ENCODE results near the gene KASH5. TPM values are rescaled to one million over a fixed set of nuclear protein-coding genes. Genes with fewer than 3 reads are reported as not detected.

Gene KASH5
- total and polyA plus RNA-seq, 2 of the 13 experiments (the other 11 are each of a cell fraction or from before 2014, with no cell fraction given) = not detected

DNA sequence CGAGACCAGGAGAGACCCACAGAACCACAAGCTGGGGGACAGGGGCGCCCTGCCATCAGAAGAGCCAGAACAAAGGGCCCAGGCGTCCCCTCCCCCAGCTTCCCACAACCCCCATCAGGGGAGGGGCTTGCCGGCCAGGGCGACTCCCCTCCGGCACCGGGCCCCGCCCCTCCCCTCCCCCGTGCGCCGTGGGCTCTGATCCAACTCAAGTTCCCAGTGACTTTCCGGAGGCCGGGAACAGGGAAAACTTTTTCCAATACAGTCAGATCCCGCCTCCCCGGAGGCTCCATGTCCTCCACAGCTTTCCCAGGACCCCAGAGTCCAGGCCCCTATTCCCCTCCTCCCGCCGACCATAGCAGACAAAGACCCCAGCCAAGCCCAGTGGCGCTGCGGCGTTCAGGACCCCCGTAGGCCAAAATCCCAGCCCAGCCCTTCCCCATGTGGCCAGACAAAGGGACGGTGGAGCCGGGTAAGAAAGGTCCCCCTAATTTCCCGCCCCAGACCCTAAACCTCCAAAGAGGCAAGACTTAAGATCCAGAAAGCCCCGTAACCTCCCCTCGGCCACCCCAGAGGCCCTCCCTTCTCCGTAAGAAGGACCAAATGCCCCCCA lies 26.5 kb upstream of the KASH5 start (continued):
- TF ChIP-seq ZFP90 (CRISPR knock-in tag; IDR thresholded peaks at IDR 0.05; ENCODE audit: borderline replicate concordance) (0 out of 2 replicates have a peak, but pooled peaks have one; percentile 56), ATAD3A (CRISPR knock-in tag; IDR thresholded peaks at IDR 0.05) (no peak), ZSCAN21 (CRISPR knock-in tag; IDR thresholded peaks at IDR 0.05; ENCODE audit: borderline replicate concordance) (0 out of 2 replicates have a peak, but pooled peaks have one; percentile 23)
- TF ChIP-seq, protein P1, sequence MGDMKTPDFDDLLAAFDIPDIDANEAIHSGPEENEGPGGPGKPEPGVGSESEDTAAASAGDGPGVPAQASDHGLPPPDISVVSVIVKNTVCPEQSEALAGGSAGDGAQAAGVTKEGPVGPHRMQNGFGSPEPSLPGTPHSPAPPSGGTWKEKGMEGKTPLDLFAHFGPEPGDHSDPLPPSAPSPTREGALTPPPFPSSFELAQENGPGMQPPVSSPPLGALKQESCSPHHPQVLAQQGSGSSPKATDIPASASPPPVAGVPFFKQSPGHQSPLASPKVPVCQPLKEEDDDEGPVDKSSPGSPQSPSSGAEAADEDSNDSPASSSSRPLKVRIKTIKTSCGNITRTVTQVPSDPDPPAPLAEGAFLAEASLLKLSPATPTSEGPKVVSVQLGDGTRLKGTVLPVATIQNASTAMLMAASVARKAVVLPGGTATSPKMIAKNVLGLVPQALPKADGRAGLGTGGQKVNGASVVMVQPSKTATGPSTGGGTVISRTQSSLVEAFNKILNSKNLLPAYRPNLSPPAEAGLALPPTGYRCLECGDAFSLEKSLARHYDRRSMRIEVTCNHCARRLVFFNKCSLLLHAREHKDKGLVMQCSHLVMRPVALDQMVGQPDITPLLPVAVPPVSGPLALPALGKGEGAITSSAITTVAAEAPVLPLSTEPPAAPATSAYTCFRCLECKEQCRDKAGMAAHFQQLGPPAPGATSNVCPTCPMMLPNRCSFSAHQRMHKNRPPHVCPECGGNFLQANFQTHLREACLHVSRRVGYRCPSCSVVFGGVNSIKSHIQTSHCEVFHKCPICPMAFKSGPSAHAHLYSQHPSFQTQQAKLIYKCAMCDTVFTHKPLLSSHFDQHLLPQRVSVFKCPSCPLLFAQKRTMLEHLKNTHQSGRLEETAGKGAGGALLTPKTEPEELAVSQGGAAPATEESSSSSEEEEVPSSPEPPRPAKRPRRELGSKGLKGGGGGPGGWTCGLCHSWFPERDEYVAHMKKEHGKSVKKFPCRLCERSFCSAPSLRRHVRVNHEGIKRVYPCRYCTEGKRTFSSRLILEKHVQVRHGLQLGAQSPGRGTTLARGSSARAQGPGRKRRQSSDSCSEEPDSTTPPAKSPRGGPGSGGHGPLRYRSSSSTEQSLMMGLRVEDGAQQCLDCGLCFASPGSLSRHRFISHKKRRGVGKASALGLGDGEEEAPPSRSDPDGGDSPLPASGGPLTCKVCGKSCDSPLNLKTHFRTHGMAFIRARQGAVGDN (CRISPR knock-in tag; IDR thresholded peaks at IDR 0.05) = peak; percentile 43; the same call in 1 of the 2 replicates
- TF ChIP-seq, protein P2, sequence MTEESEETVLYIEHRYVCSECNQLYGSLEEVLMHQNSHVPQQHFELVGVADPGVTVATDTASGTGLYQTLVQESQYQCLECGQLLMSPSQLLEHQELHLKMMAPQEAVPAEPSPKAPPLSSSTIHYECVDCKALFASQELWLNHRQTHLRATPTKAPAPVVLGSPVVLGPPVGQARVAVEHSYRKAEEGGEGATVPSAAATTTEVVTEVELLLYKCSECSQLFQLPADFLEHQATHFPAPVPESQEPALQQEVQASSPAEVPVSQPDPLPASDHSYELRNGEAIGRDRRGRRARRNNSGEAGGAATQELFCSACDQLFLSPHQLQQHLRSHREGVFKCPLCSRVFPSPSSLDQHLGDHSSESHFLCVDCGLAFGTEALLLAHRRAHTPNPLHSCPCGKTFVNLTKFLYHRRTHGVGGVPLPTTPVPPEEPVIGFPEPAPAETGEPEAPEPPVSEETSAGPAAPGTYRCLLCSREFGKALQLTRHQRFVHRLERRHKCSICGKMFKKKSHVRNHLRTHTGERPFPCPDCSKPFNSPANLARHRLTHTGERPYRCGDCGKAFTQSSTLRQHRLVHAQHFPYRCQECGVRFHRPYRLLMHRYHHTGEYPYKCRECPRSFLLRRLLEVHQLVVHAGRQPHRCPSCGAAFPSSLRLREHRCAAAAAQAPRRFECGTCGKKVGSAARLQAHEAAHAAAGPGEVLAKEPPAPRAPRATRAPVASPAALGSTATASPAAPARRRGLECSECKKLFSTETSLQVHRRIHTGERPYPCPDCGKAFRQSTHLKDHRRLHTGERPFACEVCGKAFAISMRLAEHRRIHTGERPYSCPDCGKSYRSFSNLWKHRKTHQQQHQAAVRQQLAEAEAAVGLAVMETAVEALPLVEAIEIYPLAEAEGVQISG (CRISPR knock-in tag; IDR thresholded peaks at IDR 0.05) = no peak; the same call in 1 of the 2 replicates

Measured in HepG2 (cell line).